SK-N-SH (cell line): Measurements from ENCODE around the gene SUPT7L.

Experiments
- CHD2 ChIP-seq: fragments of 150-350 bp; IDR thresholded peaks from 2 replicates; pipeline ENCODE4 v1.6.1; 2018; ENCODE audit warnings: low read length; ENCODE audit not compliant: partially characterized antibody
- CTCF ChIP-seq: fragments of 200-600 bp; sonication (generic); IDR thresholded peaks from 2 replicates; pipeline ENCODE4 v1.6.1; 2017; ENCODE audit warnings: antibody characterized with exemption, mild to moderate bottlenecking, moderate library complexity
- FOXM1 ChIP-seq: IDR thresholded peaks from 2 replicates; pipeline ENCODE4 v1.4.0; 2012; ENCODE audit warnings: low read depth, mild to moderate bottlenecking
- MXI1 ChIP-seq: IDR thresholded peaks from 2 replicates; pipeline ENCODE4 v1.6.1; 2012; ENCODE audit warnings: mild to moderate bottlenecking, low read depth, low read length, improper control_type of control experiment
- NRF1 ChIP-seq: IDR thresholded peaks from 2 replicates; pipeline ENCODE4 v1.6.1; 2012; ENCODE audit warnings: low read depth, mild to moderate bottlenecking, low read length
- POLR2AphosphoS5 ChIP-seq: IDR thresholded peaks from 2 replicates; pipeline ENCODE4 v1.6.1; 2012; ENCODE audit warnings: low read depth, low read length
- RAD21 ChIP-seq: IDR thresholded peaks from 2 replicates; pipeline ENCODE4 v1.6.1; 2012; ENCODE audit warnings: mild to moderate bottlenecking, low read length
- RFX5 ChIP-seq: IDR thresholded peaks from 2 replicates; pipeline ENCODE4 v1.6.1; 2012; ENCODE audit warnings: mild to moderate bottlenecking, improper control_type of control experiment, low read length
- SIN3A ChIP-seq: IDR thresholded peaks from 2 replicates; pipeline ENCODE4 v1.6.1; 2012; ENCODE audit warnings: low read depth, mild to moderate bottlenecking, low read length, moderate library complexity, borderline replicate concordance
- SMC3 ChIP-seq: IDR thresholded peaks from 2 replicates; pipeline ENCODE4 v1.6.1; 2012; ENCODE audit warnings: low read depth, low read length, improper control_type of control experiment
- TAF1 ChIP-seq: IDR thresholded peaks from 2 replicates; pipeline ENCODE4 v1.6.1; 2012; ENCODE audit warnings: low read depth, mild to moderate bottlenecking, low read length, moderate library complexity, borderline replicate concordance
- TEAD4 ChIP-seq: IDR thresholded peaks from 2 replicates; pipeline ENCODE4 v1.4.0; 2012; ENCODE audit warnings: mild to moderate bottlenecking, borderline replicate concordance; ENCODE audit not compliant: insufficient read depth

GRCh38 chr2:27653397-27653796, 10.0 kb downstream of the SUPT7L start:
- TF ChIP-seq RAD21 (no peak), SIN3A (no peak), POLR2AphosphoS5 (no peak), FOXM1 (no peak), CTCF (no peak), CHD2 (no peak), TAF1 (no peak), NRF1 (no peak), TEAD4 (no peak), SMC3 (no peak), RFX5 (no peak), MXI1 (no peak)
